HepG2 (cell line): ENCODE results near the gene KHNYN. TPM values are rescaled to one million over a fixed set of nuclear protein-coding genes. Genes with fewer than 3 reads are reported as not detected.

Experiments used
- CREBL2 ChIP-seq: sonication (generic); formaldehyde crosslinking; IDR thresholded peaks from 2 replicates; pipeline ENCODE4 v1.8.1; 2023; ENCODE audit warnings: missing genetic modification reagents, mild to moderate bottlenecking, borderline replicate concordance
- ELF1 ChIP-seq: sonication (generic); formaldehyde crosslinking; IDR thresholded peaks from 2 replicates; pipeline ENCODE4 v1.4.0; 2020; ENCODE audit warnings: missing genetic modification reagents
- FOXK2 ChIP-seq: fragments of 450-650 bp; IDR thresholded peaks from 2 replicates; pipeline ENCODE4 v1.6.1; 2016
- GFI1 ChIP-seq: sonication (generic); formaldehyde crosslinking; IDR thresholded peaks from 2 replicates; pipeline ENCODE4 v1.5.0; 2020; ENCODE audit warnings: missing genetic modification reagents, mild to moderate bottlenecking, borderline replicate concordance
- HMG20B ChIP-seq: conservative IDR thresholded peaks from 2 replicates; pipeline ENCODE4 v1.6.1; 2016; ENCODE audit warnings: missing genetic modification reagents, missing compliant biosample characterization
- HNRNPK ChIP-seq: fragments of 200-400 bp; formaldehyde crosslinking; IDR thresholded peaks from 2 replicates; pipeline ENCODE4 v1.6.1; 2018; ENCODE audit warnings: low read length, low read depth, moderate library complexity, mild to moderate bottlenecking; ENCODE audit not compliant: poor library complexity, severe bottlenecking
- IRF2 ChIP-seq: IDR thresholded peaks from 2 replicates; pipeline ENCODE4 v1.6.1; 2018; ENCODE audit warnings: missing genetic modification reagents, missing compliant biosample characterization
- MAF1 ChIP-seq: sonication (generic); formaldehyde crosslinking; IDR thresholded peaks from 2 replicates; pipeline ENCODE4 v1.5.0; 2020; ENCODE audit warnings: missing genetic modification reagents, borderline replicate concordance
- MEF2D ChIP-seq: sonication (generic); formaldehyde crosslinking; IDR thresholded peaks from 2 replicates; pipeline ENCODE4 v1.5.1; 2020; ENCODE audit warnings: mild to moderate bottlenecking, missing genetic modification reagents
- MXD1 ChIP-seq: sonication (generic); formaldehyde crosslinking; IDR thresholded peaks from 2 replicates; pipeline ENCODE4 v1.4.0; 2020; ENCODE audit warnings: mild to moderate bottlenecking, missing genetic modification reagents
- POLR2G ChIP-seq: fragments of 200-400 bp; formaldehyde crosslinking; IDR thresholded peaks from 2 replicates; pipeline ENCODE4 v1.6.1; 2018; ENCODE audit warnings: mild to moderate bottlenecking, low read depth, low read length, moderate library complexity
- RBFOX2 ChIP-seq: fragments of 200-400 bp; formaldehyde crosslinking; IDR thresholded peaks from 2 replicates; pipeline ENCODE4 v1.6.1; 2017; ENCODE audit warnings: low read depth, mild to moderate bottlenecking, low read length
- REXO4 ChIP-seq: sonication (generic); formaldehyde crosslinking; IDR thresholded peaks from 2 replicates; pipeline ENCODE4 v1.8.0; 2022; ENCODE audit warnings: missing genetic modification reagents, mild to moderate bottlenecking, borderline replicate concordance
- SMAD1 ChIP-seq: sonication (generic); formaldehyde crosslinking; IDR thresholded peaks from 2 replicates; pipeline ENCODE4 v1.4.0; 2020; ENCODE audit warnings: missing genetic modification reagents, low read depth, mild to moderate bottlenecking, borderline replicate concordance
- SMAD3 ChIP-seq: sonication (generic); formaldehyde crosslinking; IDR thresholded peaks from 2 replicates; pipeline ENCODE4 v1.4.0; 2020; ENCODE audit warnings: missing genetic modification reagents
- SMARCE1 ChIP-seq: fragments of 450-650 bp; IDR thresholded peaks from 2 replicates; pipeline ENCODE4 v1.6.1; 2017; ENCODE audit warnings: borderline replicate concordance
- TFDP1 ChIP-seq: IDR thresholded peaks from 2 replicates; pipeline ENCODE4 v1.6.1; 2016; ENCODE audit warnings: missing compliant biosample characterization, missing genetic modification reagents, borderline replicate concordance
- ZFY ChIP-seq: sonication (generic); formaldehyde crosslinking; IDR thresholded peaks from 2 replicates; pipeline ENCODE4 v1.4.0; 2020; ENCODE audit warnings: missing genetic modification reagents
- ZNF17 ChIP-seq: sonication (generic); formaldehyde crosslinking; IDR thresholded peaks from 2 replicates; pipeline ENCODE4 v1.5.0; 2020; ENCODE audit warnings: mild to moderate bottlenecking, missing genetic modification reagents
- ZNF235 ChIP-seq: sonication (generic); formaldehyde crosslinking; IDR thresholded peaks from 2 replicates; pipeline ENCODE4 v1.8.1; 2023; ENCODE audit warnings: mild to moderate bottlenecking, missing genetic modification reagents, borderline replicate concordance
- ZNF282 ChIP-seq: fragments of 450-650 bp; IDR thresholded peaks from 2 replicates; pipeline ENCODE4 v1.6.1; 2018; ENCODE audit not compliant: partially characterized antibody
- ZNF337 ChIP-seq: sonication (generic); formaldehyde crosslinking; IDR thresholded peaks from 2 replicates; pipeline ENCODE4 v1.5.1; 2020; ENCODE audit warnings: missing genetic modification reagents, low read depth, mild to moderate bottlenecking, borderline replicate concordance
- ZNF354B ChIP-seq: sonication (generic); formaldehyde crosslinking; IDR thresholded peaks from 2 replicates; pipeline ENCODE4 v1.8.0; 2022; ENCODE audit warnings: mild to moderate bottlenecking, missing genetic modification reagents
- ZNF720 ChIP-seq: sonication (generic); formaldehyde crosslinking; IDR thresholded peaks from 2 replicates; pipeline ENCODE4 v1.4.0; 2020; ENCODE audit warnings: missing genetic modification reagents
- polyA plus RNA-seq, 8 experiments: library from polyadenylated mRNA; depleted of rRNA in 3 of 8; stranded (reverse) in 7 of 8; unstranded in 1 of 8; fragments of >200 nt; fragmentation: Illumina TruSeq in 4 of 8; extraction: Trizol in 4 of 8; gene quantifications; 2 replicates each; pipeline versions ENCODE4 v1.2.1 to v1.2.3, GENCODE V29; 2011 to 2016; ENCODE audit warnings: low read depth in 4 of 8, missing spikeins in 1 of 8, mixed read lengths in 1 of 8; ENCODE audit not compliant: insufficient read depth in 1 of 8
- total RNA-seq, 5 experiments: library from RNA; depleted of rRNA; stranded (reverse); fragments of >200 nt; fragmentation: Illumina TruSeq; extraction: Trizol; gene quantifications; 2 replicates each; pipeline ENCODE4 v1.2.3, GENCODE V29; 2016; ENCODE audit warnings: low read depth in 1 of 5
- TF ChIP-seq, protein P1 (sequence below): IDR thresholded peaks from 2 replicates; pipeline ENCODE4 v1.6.1; 2016; ENCODE audit warnings: missing biosample characterization, missing genetic modification reagents, low read depth
- TF ChIP-seq, protein P2 (sequence below): sonication (generic); formaldehyde crosslinking; IDR thresholded peaks from 2 replicates; pipeline ENCODE4 v1.8.0; 2022; ENCODE audit warnings: mild to moderate bottlenecking, missing genetic modification reagents, moderate library complexity
- TF ChIP-seq, protein P3 (sequence below): sonication (generic); formaldehyde crosslinking; IDR thresholded peaks from 2 replicates; pipeline ENCODE4 v1.5.0; 2020; ENCODE audit warnings: missing genetic modification reagents, mild to moderate bottlenecking, borderline replicate concordance

The KHNYN gene
- total and polyA plus RNA-seq, 2 of the 13 experiments (the other 11 are each of a cell fraction or from before 2014, with no cell fraction given): 52.8 to 75.7 TPM

DNA sequence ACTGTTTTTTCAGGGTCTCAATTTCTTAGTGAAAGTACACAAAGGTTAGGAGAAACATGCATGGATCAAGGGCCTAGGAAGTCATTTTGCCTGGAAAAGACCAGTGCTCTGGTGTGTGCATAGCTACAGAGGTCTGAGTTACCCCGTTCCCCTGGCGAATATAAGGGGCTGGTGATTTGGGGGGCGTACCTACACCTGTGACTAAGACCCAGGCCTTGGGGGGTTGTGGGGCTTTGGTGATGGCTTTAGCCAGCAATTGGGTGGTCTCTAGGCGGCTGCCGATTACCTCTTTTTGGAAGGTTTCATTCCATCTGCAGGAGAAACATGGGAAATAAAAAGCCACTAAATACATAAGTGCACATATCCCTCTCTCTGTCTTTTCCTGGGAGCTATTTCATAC lies 11.7 kb downstream of the KHNYN start (continued):
- TF ChIP-seq, protein P1, sequence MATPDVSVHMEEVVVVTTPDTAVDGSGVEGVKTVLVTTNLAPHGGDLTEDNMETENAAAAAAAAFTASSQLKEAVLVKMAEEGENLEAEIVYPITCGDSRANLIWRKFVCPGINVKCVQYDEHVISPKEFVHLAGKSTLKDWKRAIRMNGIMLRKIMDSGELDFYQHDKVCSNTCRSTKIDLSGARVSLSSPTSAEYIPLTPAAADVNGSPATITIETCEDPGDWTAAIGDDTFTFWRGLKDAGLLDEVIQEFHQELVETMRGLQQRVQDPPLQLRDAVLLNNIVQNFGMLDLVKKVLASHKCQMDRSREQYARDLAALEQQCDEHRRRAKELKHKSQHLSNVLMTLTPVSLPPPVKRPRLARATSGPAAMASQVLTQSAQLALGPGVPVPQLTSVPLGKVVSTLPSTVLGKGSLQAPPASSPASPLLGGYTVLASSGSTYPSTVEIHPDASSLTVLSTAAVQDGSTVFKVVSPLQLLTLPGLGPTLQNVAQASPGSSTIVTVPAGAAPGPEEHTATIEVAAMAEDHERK (CRISPR knock-in tag): no peak
- TF ChIP-seq HNRNPK (no peak), SMARCE1 (no peak), ZNF354B (CRISPR knock-in tag) (no peak), ZNF282 (no peak), MEF2D (no peak), IRF2 (CRISPR knock-in tag) (no peak), GFI1 (CRISPR knock-in tag) (no peak), MAF1 (CRISPR knock-in tag) (no peak), ZNF17 (no peak), POLR2G (no peak), ZNF720 (CRISPR knock-in tag) (no peak), ZFY (CRISPR knock-in tag) (no peak), TFDP1 (no peak), SMAD3 (no peak), ELF1 (no peak), MXD1 (no peak), CREBL2 (CRISPR knock-in tag) (no peak), SMAD1 (CRISPR knock-in tag) (no peak), ZNF235 (CRISPR knock-in tag) (no peak), RBFOX2 (no peak), ZNF337 (no peak), HMG20B (CRISPR knock-in tag) (no peak), FOXK2 (no peak), REXO4 (CRISPR knock-in tag) (no peak)
- TF ChIP-seq, protein P2, sequence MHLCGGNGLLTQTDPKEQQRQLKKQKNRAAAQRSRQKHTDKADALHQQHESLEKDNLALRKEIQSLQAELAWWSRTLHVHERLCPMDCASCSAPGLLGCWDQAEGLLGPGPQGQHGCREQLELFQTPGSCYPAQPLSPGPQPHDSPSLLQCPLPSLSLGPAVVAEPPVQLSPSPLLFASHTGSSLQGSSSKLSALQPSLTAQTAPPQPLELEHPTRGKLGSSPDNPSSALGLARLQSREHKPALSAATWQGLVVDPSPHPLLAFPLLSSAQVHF (CRISPR knock-in tag): 0 out of 2 replicates have a peak, but pooled peaks have one; percentile 23
- TF ChIP-seq, protein P3, sequence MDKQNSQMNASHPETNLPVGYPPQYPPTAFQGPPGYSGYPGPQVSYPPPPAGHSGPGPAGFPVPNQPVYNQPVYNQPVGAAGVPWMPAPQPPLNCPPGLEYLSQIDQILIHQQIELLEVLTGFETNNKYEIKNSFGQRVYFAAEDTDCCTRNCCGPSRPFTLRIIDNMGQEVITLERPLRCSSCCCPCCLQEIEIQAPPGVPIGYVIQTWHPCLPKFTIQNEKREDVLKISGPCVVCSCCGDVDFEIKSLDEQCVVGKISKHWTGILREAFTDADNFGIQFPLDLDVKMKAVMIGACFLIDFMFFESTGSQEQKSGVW (CRISPR knock-in tag): 0 out of 2 replicates have a peak, but pooled peaks have one; percentile 29
